ENCODE data around the gene CTBP1.

The CTBP1 gene

DNA sequence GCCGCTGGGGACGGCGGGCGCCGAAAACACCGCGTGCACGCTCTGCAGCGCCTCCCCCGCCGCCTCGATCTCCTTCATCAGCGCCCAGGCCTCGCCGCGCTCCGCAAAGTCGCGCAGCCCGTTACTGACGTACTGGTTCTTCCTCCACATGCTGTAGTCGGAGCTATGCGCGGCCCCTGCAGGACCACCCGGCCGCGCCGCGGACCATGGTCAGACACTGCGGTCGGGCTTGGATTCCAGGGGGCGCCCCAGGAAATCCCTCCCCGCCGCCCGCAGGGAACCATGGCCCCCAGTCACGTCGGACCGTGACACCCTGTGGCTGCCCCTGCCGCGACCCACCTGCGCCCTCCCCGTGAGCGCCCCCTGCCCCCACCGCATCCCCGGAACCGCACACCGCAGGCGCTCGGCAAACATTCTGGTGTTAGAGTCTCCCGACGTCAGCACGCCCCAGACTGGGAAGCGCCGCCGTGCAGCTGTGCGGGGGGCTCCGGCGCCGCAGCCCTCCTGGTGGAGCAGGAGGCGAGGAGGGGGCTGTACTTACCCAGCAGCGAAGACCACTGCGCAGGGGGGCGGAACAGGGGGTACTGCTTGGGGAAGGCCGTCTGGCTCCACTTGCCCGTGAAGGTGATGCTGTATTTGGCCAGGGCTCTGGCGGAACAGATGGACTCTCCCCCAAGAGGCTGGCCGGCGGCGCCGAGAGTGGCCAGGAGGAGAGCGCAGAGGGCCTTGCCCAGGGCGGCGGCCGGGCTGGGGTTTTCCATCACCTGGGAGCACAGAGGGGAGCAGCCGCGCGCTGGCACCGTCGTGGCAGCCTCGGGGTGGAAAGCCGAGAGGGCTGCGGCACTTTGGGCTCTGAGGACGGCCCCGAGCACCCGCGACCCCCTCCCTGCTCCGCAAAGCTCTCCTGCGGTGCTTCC lies 77.4 kb downstream of the CTBP1 start:
- no peak for DNase-seq

DNA sequence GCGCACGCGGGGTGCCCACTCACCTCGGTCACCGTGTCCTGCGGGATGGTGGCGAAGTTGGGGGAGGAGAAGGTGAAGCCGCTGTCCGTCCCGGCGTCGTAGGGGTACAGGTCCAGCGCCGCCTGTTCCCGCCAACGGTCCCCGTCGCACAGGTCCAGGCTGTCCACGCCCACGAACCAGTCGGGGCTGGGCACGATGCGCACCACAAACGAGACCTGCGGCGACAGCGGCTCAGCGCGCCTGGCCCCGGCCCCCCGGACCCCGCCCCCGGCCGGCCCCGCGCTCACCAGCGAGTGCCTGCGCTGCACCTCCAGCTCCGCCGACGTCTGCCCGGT lies 78.0 kb downstream of the CTBP1 start:
- no peak for DNase-seq

- DNase-seq = no peak
These were observed 78.6 kb downstream of the CTBP1 start for GRCh38 chr4:1170156-1170975.

- DNase-seq = no peak
These were observed 79.2 kb downstream of the CTBP1 start for GRCh38 chr4:1169691-1170096.

DNA sequence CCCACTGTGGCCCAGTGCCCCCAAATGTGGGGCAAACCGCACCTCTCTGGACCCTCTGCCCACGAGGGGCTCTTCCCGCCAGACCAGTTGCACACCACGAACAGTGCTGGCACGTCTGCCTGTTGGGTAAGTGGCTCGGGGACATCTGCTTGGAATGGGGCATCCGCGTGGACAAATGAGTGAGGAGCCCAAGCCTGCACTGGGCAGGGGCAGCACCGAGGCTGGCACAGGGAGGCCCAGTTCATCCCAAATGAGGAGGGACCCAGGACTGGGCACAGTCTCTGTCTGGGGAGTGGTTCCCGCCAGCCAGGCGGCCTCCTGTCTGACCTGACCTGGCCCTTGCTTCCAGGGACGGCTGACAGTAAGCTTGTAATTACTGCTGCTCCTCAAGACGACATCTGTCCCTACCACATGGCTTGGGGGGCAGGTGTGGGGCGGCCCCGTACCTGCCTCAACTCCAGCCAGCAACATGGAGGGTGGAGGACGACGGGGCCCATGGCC lies 79.7 kb downstream of the CTBP1 start:
- DNase-seq = no peak

GRCh38 chr4:1168191-1169101 lies 80.5 kb downstream of the CTBP1 start:
- DNase-seq = no peak

- DNase-seq = peak; percentile 41
These were observed 81.5 kb downstream of the CTBP1 start for GRCh38 chr4:1167244-1167949.

- no peak for DNase-seq
These were observed 82.3 kb downstream of the CTBP1 start for GRCh38 chr4:1166509-1167243.

DNA sequence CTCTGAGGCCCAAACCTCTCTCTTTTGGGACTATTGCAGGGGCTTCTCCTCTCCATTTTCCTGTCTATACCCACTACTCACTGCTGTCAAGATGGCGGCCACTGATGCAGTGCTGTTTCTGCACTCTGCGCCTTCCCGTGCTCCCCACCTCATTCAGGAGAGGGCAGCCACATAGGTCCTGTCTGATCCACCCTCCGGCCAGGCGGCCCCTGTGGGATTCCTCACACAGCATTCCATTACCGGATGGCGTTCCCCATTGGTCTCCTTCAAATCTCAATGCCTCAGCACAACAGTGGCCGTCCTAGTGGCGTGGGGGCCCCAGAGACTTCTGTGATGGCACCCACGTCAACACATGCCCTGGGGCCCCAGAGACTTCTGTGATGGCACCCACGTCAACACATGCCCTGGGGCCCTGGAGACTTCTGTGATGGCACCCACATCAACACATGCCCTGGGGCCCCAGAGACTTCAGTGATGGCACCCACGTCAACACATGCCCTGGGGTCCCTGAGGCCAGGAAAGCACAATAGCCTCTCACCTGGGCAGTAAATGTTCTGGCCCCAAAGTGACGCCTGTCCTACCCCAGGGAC lies 83.9 kb downstream of the CTBP1 start:
- no peak for DNase-seq

- DNase-seq = no peak
These were observed 84.5 kb downstream of the CTBP1 start for GRCh38 chr4:1164444-1164843.

- DNase-seq = no peak
These were observed 84.9 kb downstream of the CTBP1 start for GRCh38 chr4:1164040-1164439.

Measured in NCI-H2107 (cell line).